Hepatocyte (in vitro differentiated cells): ENCODE results near the gene PTPN14.

Source experiments
- CTCF ChIP-seq: fragments of 200-600 bp; sonication (generic); IDR thresholded peaks from 2 replicates; pipeline ENCODE4 v1.5.1; 2016; ENCODE audit warnings: antibody characterized with exemption, mild to moderate bottlenecking; ENCODE audit not compliant: poor library complexity
- EZH2 ChIP-seq: fragments of 200-600 bp; sonication (generic); IDR thresholded peaks from 2 replicates; pipeline ENCODE4 v1.6.1; 2016; ENCODE audit warnings: antibody characterized with exemption, mild to moderate bottlenecking, borderline replicate concordance
- EZH2phosphoT487 ChIP-seq: fragments of 200-600 bp; sonication (generic); IDR thresholded peaks from one replicate; pipeline ENCODE4 v1.6.1; 2018; ENCODE audit warnings: antibody characterized with exemption, mild to moderate bottlenecking, low read depth, moderate library complexity; ENCODE audit not compliant: unreplicated experiment, severe bottlenecking

GRCh38 chr1:214377886-214378285 is 173.5 kb downstream of the PTPN14 start:
- TF ChIP-seq CTCF (no peak), EZH2phosphoT487 (no peak), EZH2 (no peak)
